ENCODE measurements around the gene RYK.

The RYK gene

GRCh38 chr3:134260987-134261386 lies 10.3 kb upstream of the RYK start:
- in situ Hi-C loops (cut with HindIII; ENCODE audit: low sequenced_read_pairs): no loop called here

DNA sequence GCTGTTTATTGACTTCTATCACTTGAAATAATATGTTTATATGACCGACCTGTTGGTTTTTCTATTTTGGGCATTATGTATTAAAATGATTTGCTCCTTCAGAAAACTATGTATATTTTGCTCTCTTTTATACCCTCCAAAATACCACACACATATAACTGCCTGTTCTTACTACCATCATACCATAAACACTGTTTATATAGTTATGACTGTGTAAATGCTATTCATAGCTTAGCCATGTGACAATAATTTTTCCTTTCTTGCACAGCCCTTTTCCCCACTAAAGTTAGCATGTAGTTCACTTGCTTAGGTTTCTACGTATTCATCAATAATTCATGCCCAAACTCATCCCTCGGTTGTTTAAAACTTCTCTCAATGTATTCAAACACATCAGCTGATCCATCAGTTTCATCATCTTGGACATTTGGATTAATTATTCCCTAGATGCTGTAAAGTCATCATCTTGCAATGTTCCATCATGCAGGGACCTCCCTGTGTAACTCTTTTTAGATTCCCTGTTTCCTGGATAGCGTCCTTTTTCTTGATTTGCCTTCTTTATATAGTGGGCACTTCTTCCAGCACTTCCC lies 8.2 kb upstream of the RYK start:
- in situ Hi-C loops (cut with HindIII; ENCODE audit: low sequenced_read_pairs): no loop called here

DNA sequence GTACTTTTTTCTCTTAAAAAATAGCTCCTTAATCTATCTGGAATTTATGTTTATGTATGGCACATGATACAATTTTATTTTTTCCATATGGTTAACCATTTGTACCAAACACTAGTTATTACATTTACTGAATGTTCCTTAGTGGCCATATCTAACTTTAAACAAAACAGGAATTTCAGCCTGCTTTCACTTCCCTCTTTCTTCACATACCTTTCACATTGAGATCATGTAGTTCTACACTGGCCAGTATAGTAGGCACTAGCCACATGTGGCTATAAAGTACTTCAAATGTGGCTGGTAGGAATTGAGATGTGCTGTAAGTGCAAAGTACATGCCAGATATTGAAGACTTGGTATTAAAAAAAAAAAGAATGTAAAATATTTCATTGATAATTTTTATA lies 4.7 kb upstream of the RYK start:
- in situ Hi-C loops (cut with HindIII; ENCODE audit: low sequenced_read_pairs): no loop called here

DNA sequence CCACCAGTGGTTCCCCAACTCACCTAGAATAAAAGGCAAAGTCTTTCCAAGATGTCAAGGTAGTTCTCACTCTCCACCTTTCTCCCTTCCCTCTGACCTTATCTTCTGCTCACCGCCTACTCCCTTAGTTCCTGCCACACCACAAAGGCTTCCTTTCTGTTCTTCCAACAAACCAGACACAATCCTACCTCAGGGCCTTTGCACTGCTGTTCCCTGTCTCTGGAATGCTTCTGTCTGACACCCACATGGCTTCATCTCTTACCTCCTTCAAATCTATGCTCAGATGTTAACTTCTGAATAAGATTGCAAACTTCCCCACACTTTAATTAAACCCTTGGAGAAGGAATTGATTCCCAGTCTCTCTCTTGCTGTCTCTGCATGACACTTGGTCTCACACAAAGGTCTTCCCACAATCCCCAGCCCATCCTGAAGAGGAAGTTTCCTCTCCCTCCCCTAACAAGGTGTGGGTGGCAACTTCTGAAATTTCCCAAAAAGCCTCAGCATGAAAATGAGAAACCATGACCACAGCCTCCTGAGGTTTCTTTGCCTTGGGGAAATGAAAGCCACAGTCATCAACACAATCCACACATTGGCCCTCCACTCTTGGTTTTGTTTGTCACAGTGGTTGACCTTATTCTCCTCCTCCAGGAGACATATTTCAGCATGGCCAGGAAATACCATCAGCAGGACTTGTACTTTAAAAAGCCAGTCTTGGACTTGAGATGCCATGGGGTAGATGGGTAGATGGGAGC lies 3.0 kb upstream of the RYK start:
- in situ Hi-C loops (cut with HindIII; ENCODE audit: low sequenced_read_pairs): no loop called here

DNA sequence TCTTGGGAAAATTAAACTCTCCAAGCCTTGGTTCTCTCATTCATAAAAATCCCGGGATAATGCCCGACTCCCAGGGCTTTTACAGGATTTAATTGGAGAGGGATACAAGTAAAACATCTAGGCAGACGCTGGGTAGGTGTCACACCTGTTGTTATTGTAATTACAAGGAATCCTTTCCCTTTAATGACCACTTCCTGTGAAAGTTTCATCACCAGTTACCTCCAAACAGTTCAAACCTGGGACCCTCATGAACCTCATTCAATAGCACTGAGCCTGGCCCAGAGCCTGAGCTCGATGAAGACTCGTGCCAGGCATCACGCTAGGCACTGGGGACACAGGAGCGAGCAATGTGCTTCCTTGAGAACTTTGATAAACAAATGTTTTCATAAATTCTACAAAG lies 2.1 kb upstream of the RYK start:
- in situ Hi-C loops (cut with HindIII; ENCODE audit: low sequenced_read_pairs): no loop called here

DNA sequence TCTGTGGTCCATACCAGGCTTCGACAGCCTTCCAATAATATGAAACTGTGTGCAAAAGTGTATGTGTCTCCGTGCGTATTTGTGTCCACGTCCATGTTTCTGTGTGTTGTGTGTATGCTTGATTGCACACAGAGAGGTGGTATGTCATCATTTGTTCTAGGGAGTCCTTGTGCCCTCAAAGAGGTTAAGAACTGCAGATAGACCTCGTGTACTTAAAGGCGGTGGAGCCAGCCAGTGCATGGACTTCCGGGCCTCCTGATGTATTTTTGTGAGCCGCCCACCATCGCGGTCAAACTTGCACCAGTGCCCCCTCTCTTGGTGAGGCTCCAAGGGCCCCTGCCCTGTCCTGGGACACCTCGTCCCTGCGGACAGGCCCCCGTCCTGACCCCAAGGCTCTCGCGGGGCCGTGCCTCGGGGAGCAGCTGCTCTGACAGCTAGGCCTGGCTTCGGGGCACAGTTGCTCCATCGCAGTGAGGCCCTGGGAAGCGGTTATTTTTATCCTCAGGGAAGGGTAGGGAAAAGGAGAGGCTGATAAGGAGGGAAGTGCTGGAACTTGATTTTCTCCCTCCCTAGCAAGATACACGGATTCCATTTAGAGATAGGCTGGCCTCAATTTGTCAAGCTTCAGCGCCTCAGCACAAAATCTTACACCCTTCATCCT lies 1.2 kb upstream of the RYK start:
- in situ Hi-C loops (cut with HindIII; ENCODE audit: low sequenced_read_pairs): no loop called here

GRCh38 chr3:134249935-134250716 lies 533 bp downstream of the RYK start:
- in situ Hi-C loops (cut with HindIII; ENCODE audit: low sequenced_read_pairs): no loop called here

DNA sequence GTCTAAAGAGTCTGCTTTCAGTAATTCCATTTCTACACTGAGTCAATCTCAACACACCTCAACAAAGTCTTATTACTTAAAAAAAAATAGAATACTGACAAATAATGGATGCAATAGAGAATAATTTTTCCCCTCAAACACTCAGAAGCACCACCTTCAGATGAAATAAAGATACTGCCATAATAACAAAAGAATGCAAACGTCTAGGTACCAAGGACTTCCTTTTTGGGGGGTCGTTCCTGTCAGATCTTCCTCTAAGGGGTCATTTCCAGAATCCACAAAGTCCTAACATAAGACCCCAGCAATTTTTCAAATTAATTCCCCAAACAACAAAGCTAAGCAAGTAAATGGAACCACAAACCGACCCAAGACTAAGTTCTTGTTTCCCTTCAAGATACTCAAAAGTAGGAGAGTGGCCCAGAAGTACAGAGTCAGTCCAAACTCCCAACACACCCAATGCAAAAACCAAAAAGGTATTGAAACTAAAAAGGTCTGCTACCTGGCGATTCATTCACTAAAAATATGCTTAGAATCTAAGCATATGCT lies 1.3 kb downstream of the RYK start:
- in situ Hi-C loops (cut with HindIII; ENCODE audit: low sequenced_read_pairs): no loop called here

GRCh38 chr3:134244921-134245320 lies 5.7 kb downstream of the RYK start:
- in situ Hi-C loops (cut with HindIII; ENCODE audit: low sequenced_read_pairs): no loop called here

DNA sequence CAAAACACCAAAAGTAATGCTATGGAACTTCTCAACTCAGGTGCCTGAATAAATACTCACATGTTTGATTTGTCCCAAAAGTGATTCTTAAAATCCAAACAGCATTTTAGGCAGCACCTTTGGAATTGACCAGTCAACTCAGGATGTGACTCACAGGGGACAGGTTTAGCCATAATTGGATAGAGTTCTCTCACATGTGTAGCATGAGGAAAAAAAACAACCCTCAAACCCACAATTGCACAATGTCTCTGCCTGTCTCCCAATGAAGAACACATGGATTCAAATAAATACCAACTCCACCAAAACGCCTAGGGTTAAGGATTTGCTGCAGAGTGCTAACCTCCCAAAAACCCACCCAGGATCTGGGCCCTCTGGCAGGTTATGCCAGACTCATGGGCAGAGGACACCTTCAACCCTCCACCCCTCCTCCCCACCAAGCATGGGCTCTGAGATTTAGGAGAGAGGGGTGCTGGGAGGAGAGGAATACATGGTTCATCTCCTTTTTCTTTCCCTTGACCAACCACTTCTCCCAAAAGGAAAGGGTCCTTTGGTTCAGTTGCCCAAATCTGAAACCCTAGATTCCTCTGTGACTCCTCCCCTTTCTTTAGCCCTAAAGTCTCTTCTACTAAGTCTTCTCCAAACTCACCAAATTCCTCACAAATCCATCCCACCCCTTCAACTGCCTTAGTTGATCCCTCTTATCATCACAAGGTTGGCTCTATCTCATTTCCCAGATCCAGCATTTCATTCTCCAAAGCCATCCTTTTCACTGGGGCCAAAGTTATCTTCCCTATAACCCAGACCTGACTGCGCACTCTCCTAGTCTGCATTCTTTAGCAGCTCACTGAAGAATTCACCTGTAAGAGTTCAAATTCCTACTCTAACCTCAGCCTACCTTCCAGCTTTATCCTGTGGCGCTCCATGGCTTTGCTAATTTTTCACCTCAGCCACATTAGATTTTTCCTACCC lies 7.7 kb downstream of the RYK start:
- in situ Hi-C loops (cut with HindIII; ENCODE audit: low sequenced_read_pairs): no loop called here

GRCh38 chr3:134239538-134239937 lies 11.1 kb downstream of the RYK start:
- in situ Hi-C loops (cut with HindIII; ENCODE audit: low sequenced_read_pairs): no loop called here

DNA sequence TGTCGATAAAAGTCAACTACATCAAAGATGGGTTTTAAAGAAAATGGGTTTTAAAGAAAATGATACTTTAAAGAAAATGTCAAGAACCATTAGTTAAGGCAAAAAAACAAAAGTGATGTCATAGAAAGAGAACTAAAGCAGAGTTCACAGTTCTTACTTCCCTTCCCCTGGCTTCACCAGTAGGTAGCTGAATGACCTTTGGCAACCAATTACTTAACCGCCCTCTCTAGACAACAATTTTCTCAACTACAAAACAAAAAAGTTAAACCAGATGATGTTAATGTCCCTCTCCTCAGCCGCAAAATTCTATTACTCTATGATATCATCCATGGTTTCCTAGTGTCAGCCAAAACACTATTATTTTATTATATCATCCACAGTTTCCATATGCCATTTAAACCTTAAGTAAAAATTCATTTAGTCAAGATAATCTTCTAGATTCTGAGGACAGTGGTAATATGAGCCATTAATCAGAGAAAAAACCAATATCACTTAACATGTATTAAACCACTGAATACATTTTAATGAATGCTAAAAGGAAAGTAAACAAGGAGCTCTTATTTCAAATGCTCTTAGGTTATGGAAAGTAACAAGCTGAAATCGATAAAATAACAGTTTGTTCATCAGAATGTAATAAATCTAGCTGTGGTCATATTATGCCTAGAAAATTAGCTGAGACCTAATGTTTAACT lies 13.1 kb downstream of the RYK start:
- in situ Hi-C loops (cut with HindIII; ENCODE audit: low sequenced_read_pairs): no loop called here

DNA sequence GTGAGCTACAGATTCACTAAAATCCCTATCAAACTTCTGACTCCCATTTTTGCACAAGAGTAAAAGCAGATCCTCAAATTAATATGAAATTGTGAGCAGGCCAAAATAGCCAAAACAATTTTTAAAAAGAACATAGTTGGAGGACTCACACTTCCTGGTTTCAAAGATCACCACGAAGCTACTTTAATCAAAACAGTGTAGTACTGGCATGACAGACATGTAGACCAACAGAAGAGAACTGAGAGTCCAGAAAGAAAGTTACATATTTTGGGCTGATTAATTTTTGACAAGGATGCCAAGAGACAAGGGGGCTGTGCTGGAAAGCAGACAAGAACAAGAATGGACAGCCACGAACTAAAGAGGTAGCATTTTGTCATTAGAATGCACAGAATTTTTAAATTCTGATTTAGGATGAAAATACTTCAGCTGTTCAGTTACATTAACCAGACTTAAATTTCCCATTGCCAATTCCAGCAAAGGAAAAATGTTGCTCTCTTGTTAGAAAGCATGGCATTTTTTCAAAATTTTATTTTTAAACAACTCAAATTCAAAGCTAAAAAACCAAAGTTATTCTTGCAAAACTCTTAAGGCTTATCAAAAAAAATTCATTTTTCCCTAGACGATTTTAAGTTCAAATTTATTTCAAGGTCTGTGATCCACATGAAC lies 14.0 kb downstream of the RYK start:
- in situ Hi-C loops (cut with HindIII; ENCODE audit: low sequenced_read_pairs): no loop called here

DNA sequence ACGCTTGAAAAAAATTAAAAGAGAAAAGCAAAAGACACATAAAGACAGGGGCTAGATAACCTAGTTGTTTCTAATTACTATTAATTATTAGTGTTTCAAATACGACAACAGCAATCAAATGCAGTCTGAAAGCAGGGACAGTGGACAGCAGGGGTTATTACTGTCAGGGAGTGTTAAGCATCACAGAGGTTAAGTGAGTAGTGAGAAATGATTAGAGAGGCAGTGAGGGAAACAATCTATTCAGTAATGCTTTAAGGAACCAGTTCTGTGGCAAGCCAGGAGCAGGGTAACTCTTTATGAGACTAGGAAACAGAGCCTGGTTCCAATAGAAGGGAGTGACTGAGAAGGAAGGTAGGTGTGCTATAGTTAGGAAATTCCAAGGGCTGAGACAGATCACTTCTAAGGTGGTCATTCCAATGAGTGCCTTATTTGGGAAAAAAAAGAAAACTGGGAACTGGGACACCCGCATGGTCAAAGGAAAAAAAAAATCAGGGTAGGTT lies 15.0 kb downstream of the RYK start:
- in situ Hi-C loops (cut with HindIII; ENCODE audit: low sequenced_read_pairs): no loop called here

DNA sequence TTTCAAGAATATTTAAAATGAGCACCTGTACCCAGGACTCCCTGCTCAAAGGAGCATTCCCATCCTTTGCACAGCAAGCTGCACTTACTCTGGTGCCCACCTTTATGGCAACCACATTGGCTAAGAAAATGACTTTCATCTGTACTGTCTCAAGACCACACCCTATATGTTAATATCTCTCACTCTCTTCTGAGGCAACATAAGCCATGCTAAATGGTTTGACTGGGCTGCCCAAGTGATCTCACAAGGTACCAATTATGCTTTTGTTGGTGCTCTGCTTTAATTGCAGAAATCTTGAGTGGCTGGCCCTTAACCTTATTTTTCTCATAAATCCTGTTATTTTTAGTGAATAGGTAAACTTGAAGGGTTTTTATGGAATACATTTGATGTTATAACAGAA lies 17.7 kb downstream of the RYK start:
- in situ Hi-C loops (cut with HindIII; ENCODE audit: low sequenced_read_pairs): no loop called here

GRCh38 chr3:134232151-134232550 lies 18.5 kb downstream of the RYK start:
- in situ Hi-C loops (cut with HindIII; ENCODE audit: low sequenced_read_pairs): no loop called here

GRCh38 chr3:134231131-134231530 lies 19.5 kb downstream of the RYK start:
- in situ Hi-C loops (cut with HindIII; ENCODE audit: low sequenced_read_pairs): no loop called here

GRCh38 chr3:134229038-134229437 lies 21.6 kb downstream of the RYK start:
- in situ Hi-C loops (cut with HindIII; ENCODE audit: low sequenced_read_pairs): no loop called here

GRCh38 chr3:134228479-134228878 lies 22.2 kb downstream of the RYK start:
- in situ Hi-C loops (cut with HindIII; ENCODE audit: low sequenced_read_pairs): no loop called here
